A549 (cell line): ENCODE data around the gene ACR. TPM values are rescaled to one million over a fixed set of nuclear protein-coding genes. Genes with fewer than 3 reads are reported as not detected.

Experiments
- ATAC-seq, 2 experiments: fragments of 200-7000 bp in 1 of 2; fragments of >200 bp in 1 of 2; cut with Nextera tagmentation in 1 of 2; cut with Tn5 transposase in 1 of 2; 3 replicates each; pipeline versions ENCODE4 v1.8.0 to v1.9.1; 2018 to 2020; ENCODE audit warnings: mild to moderate bottlenecking in 1 of 2, moderate library complexity in 1 of 2
- CTCF ChIA-PET: fragments of 300-600 bp; sonication (Branson Sonifier 250); formaldehyde crosslinking; extraction: SDS; loops from one replicate; lab custom pipeline; 2021; ENCODE audit warnings: antibody characterized with exemption, inconsistent platforms; lab: Yijun Ruan, JAX
- POLR2A ChIA-PET: fragments of 350-600 bp; formaldehyde crosslinking; extraction: SDS; loops from one replicate; lab custom pipeline; 2021; ENCODE audit warnings: antibody characterized with exemption, inconsistent platforms; lab: Yijun Ruan, JAX
- DNase-seq, 2 experiments: peaks; one replicate each; pipeline versions ENCODE4 v3.0.0 to v3.0.0-alpha.2; 2011 to 2016; ENCODE audit warnings: low read depth in 1 of 2, low spot score in 1 of 2
- FAIRE-seq: peaks from 2 replicates; lab custom pipeline; 2011; peaks lifted over from hg19 to GRCh38; lab: Jason Lieb, UNC
- H3K27ac ChIP-seq, 2 experiments: fragments of >200 bp; sonication (Bioruptor Twin); formaldehyde crosslinking; 3 replicates each; pipeline ENCODE4 v1.5.1; 2016 to 2017
- H3K4me1 ChIP-seq: fragments of >200 bp; sonication (Bioruptor Twin); formaldehyde crosslinking; 3 replicates; pipeline ENCODE4 v1.6.1; 2016
- H3K4me2 ChIP-seq: fragments of >200 bp; sonication (Bioruptor Twin); formaldehyde crosslinking; 3 replicates; pipeline ENCODE4 v1.6.1; 2016
- H3K4me3 ChIP-seq: fragments of >200 bp; sonication (Bioruptor Twin); formaldehyde crosslinking; 3 replicates; pipeline ENCODE4 v1.5.1; 2016
- H3K9me3 ChIP-seq: fragments of >200 bp; sonication (Bioruptor Twin); formaldehyde crosslinking; 3 replicates; pipeline ENCODE4 v1.6.1; 2016
- CHD4 ChIP-seq: fragments of 200-600 bp; sonication (generic); IDR thresholded peaks from 2 replicates; pipeline ENCODE4 v1.6.1; 2016; ENCODE audit warnings: antibody characterized with exemption, mild to moderate bottlenecking, borderline replicate concordance
- GATA3 ChIP-seq: IDR thresholded peaks from 2 replicates; pipeline ENCODE4 v1.6.1; 2012; ENCODE audit warnings: borderline replicate concordance
- HOXA7 ChIP-seq: fragments of 250-450 bp; sonication (Bioruptor Pico); IDR thresholded peaks from 2 replicates; pipeline ENCODE4 v1.5.0; 2020; ENCODE audit warnings: mild to moderate bottlenecking, moderate library complexity
- KDM1A ChIP-seq: fragments of 200-600 bp; sonication (generic); IDR thresholded peaks from 2 replicates; pipeline ENCODE4 v1.6.1; 2016; ENCODE audit warnings: low read depth, mild to moderate bottlenecking
- MAFK ChIP-seq: fragments of 450-650 bp; IDR thresholded peaks from 2 replicates; pipeline ENCODE4 v1.6.1; 2014; ENCODE audit not compliant: partially characterized antibody
- NPAS2 ChIP-seq: fragments of 250-450 bp; sonication (Bioruptor Pico); IDR thresholded peaks from 2 replicates; pipeline ENCODE4 v1.8.0; 2022; ENCODE audit warnings: mild to moderate bottlenecking, moderate library complexity, borderline replicate concordance
- NR3C1 ChIP-seq: fragments of >200 bp; sonication (Bioruptor Twin); formaldehyde crosslinking; IDR thresholded peaks from 3 replicates; pipeline ENCODE4 v1.6.1; 2017
- PHF8 ChIP-seq: fragments of 200-600 bp; sonication (generic); IDR thresholded peaks from 2 replicates; pipeline ENCODE4 v1.6.1; 2016; ENCODE audit warnings: low read depth, mild to moderate bottlenecking, antibody characterized with exemption, moderate library complexity, borderline replicate concordance
- POLR2A ChIP-seq: IDR thresholded peaks from 2 replicates; pipeline ENCODE4 v1.6.1; 2012; ENCODE audit warnings: mild to moderate bottlenecking, low read length
- RNF2 ChIP-seq: fragments of 200-600 bp; sonication (generic); IDR thresholded peaks from 2 replicates; pipeline ENCODE4 v1.6.1; 2016; ENCODE audit warnings: low read depth, mild to moderate bottlenecking, antibody characterized with exemption, moderate library complexity, borderline replicate concordance
- SMC3 ChIP-seq: fragments of >200 bp; sonication (Bioruptor Twin); formaldehyde crosslinking; IDR thresholded peaks from 3 replicates; pipeline ENCODE4 v1.6.1; 2018; ENCODE audit warnings: inconsistent platforms
- TFCP2L1 ChIP-seq: fragments of 250-450 bp; sonication (Bioruptor Pico); IDR thresholded peaks from 2 replicates; pipeline ENCODE4 v1.5.0; 2021; ENCODE audit warnings: mild to moderate bottlenecking
- ZSCAN20 ChIP-seq: fragments of 250-450 bp; sonication (Bioruptor Pico); IDR thresholded peaks from 2 replicates; pipeline ENCODE4 v1.8.0; 2022; ENCODE audit warnings: mild to moderate bottlenecking, moderate library complexity
- WGBS: methylation state at CpG from one replicate; pipeline ENCODE4 v1.1.6; 2017; ENCODE audit errors: missing lambda C conversion rate; 5-methylcytosine and 5-hydroxymethylcytosine counted together
- polyA plus RNA-seq, 4 experiments: library from polyadenylated mRNA; depleted of rRNA in 3 of 4; stranded (reverse); fragments of >200 nt; fragmentation: RNase III in 1 of 4; extraction: RNeasy Plus Mini Kit Qiagen cat#74134 plus additional on column Dnase treatment in 1 of 4; gene quantifications; 2 replicates in 3 of 4; 3 replicates in 1 of 4; pipeline ENCODE4 v1.2.3, GENCODE V29; 2011 to 2017
- TF ChIP-seq, protein P1 (sequence below): fragments of >200 bp; sonication (Bioruptor Twin); formaldehyde crosslinking; IDR thresholded peaks from 2 replicates; pipeline ENCODE4 v1.6.1; 2016
- TF ChIP-seq, protein P2 (sequence below): fragments of >200 bp; sonication (Bioruptor Twin); formaldehyde crosslinking; IDR thresholded peaks from 3 replicates; pipeline ENCODE4 v1.5.1; 2016
- TF ChIP-seq, protein P3 (sequence below): fragments of 250-450 bp; sonication (Bioruptor Pico); IDR thresholded peaks from 2 replicates; pipeline ENCODE4 v1.5.0; 2020; ENCODE audit warnings: low read depth, mild to moderate bottlenecking, moderate library complexity
- TF ChIP-seq, protein P4 (sequence below): fragments of 150-350 bp; IDR thresholded peaks from 2 replicates; pipeline ENCODE4 v1.6.1; 2014; ENCODE audit warnings: low read depth, mild to moderate bottlenecking, low read length
- TF ChIP-seq, protein P5 (sequence below): fragments of 250-450 bp; sonication (Bioruptor Pico); IDR thresholded peaks from 2 replicates; pipeline ENCODE4 v1.5.0; 2021; ENCODE audit warnings: mild to moderate bottlenecking, moderate library complexity, borderline replicate concordance
- TF ChIP-seq, protein P6 (sequence below): fragments of >200 bp; sonication (Bioruptor Twin); formaldehyde crosslinking; IDR thresholded peaks from 3 replicates; pipeline ENCODE4 v1.6.1; 2016
- TF ChIP-seq, protein P7 (sequence below): IDR thresholded peaks from 2 replicates; pipeline ENCODE4 v1.6.1; 2012; ENCODE audit warnings: low read depth, borderline replicate concordance
- TF ChIP-seq, protein P8 (sequence below): fragments of 450-650 bp; IDR thresholded peaks from 2 replicates; pipeline ENCODE4 v1.6.1; 2014; ENCODE audit warnings: antibody characterized with exemption

The ACR gene
- polyA plus RNA-seq, 2 of the 4 experiments (the other 2 are of a cell fraction): not detected

DNA sequence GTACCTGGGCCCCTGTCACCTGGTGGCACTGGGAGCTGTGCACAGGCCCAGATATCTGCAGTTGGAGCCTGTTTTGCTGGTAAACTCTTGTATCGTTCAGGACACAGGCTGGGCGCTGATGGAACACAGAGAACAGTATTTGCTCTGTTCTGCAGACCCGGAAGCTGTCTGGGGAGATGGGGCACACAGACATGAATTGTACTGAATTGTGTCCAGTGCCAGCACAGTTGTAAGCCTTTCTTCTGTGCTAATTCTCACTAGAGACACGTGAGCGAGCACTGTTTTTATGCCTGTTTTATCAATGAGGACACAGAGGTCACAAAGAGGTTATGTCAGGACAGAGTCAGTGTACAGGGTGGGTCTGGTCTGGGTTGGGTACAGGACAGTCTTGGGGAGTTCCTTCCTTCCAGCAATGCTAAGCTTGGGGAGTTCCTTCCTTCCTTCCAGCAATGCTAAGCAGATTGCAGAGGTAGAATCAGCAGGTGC, 24.4 kb upstream of the ACR start:
- FAIRE-seq: no peak
- TF ChIP-seq RNF2: no peak
- TF ChIP-seq, all 56 proteins: peak for 0
- ATAC-seq (no peak), DNase-seq (no peak)
- Histone ChIP-seq H3K27ac (no peak overlapping the region), H3K4me1 (no peaks in the 10 kb centered on the region), H3K4me2 (no peak overlapping the region), H3K9me3 (no peaks in the 10 kb centered on the region), H3K4me3 (no peak overlapping the region)
- ChIA-PET POLR2A (no interaction called here), CTCF (no interaction called here)
- 76% methylated on average over 5 of the region's 5 CpGs for WGBS

DNA sequence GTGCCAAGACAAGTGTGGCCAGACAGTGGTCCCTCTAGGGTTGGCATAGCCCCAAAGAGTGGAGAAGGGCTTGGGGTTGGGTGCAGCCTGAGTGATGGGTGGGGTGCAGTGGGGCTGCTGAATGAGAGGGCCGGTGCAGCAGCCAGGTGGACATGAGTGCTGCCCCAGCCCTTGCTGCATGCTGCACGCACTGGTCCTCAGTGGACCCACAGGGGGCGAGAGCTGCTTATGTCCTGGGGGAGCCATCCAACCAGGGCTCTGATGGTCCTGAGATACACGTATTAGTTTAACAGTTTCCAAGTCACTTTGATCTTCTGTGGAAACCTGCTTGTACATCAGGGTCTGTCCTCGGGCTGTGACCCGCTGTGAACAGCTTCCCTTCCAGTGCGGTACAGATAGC, 23.9 kb upstream of the ACR start:
- no peak overlapping the region for H3K27ac ChIP-seq
- TF ChIP-seq MAFK: no peak
- TF ChIP-seq TFCP2L1: no peak
- TF ChIP-seq, protein P1, sequence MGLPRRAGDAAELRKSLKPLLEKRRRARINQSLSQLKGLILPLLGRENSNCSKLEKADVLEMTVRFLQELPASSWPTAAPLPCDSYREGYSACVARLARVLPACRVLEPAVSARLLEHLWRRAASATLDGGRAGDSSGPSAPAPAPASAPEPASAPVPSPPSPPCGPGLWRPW: no peak
- TF ChIP-seq, protein P2, sequence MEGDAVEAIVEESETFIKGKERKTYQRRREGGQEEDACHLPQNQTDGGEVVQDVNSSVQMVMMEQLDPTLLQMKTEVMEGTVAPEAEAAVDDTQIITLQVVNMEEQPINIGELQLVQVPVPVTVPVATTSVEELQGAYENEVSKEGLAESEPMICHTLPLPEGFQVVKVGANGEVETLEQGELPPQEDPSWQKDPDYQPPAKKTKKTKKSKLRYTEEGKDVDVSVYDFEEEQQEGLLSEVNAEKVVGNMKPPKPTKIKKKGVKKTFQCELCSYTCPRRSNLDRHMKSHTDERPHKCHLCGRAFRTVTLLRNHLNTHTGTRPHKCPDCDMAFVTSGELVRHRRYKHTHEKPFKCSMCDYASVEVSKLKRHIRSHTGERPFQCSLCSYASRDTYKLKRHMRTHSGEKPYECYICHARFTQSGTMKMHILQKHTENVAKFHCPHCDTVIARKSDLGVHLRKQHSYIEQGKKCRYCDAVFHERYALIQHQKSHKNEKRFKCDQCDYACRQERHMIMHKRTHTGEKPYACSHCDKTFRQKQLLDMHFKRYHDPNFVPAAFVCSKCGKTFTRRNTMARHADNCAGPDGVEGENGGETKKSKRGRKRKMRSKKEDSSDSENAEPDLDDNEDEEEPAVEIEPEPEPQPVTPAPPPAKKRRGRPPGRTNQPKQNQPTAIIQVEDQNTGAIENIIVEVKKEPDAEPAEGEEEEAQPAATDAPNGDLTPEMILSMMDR: no peak
- TF ChIP-seq HOXA7 (CRISPR knock-in tag): no peak
- TF ChIP-seq NR3C1: no peak
- TF ChIP-seq POLR2A: no peak
- TF ChIP-seq, protein P3, sequence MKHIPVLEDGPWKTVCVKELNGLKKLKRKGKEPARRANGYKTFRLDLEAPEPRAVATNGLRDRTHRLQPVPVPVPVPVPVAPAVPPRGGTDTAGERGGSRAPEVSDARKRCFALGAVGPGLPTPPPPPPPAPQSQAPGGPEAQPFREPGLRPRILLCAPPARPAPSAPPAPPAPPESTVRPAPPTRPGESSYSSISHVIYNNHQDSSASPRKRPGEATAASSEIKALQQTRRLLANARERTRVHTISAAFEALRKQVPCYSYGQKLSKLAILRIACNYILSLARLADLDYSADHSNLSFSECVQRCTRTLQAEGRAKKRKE (CRISPR knock-in tag): no peak
- TF ChIP-seq, protein P4, sequence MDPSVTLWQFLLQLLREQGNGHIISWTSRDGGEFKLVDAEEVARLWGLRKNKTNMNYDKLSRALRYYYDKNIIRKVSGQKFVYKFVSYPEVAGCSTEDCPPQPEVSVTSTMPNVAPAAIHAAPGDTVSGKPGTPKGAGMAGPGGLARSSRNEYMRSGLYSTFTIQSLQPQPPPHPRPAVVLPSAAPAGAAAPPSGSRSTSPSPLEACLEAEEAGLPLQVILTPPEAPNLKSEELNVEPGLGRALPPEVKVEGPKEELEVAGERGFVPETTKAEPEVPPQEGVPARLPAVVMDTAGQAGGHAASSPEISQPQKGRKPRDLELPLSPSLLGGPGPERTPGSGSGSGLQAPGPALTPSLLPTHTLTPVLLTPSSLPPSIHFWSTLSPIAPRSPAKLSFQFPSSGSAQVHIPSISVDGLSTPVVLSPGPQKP: no peak
- no peak for TF ChIP-seq SMC3
- TF ChIP-seq, protein P5, sequence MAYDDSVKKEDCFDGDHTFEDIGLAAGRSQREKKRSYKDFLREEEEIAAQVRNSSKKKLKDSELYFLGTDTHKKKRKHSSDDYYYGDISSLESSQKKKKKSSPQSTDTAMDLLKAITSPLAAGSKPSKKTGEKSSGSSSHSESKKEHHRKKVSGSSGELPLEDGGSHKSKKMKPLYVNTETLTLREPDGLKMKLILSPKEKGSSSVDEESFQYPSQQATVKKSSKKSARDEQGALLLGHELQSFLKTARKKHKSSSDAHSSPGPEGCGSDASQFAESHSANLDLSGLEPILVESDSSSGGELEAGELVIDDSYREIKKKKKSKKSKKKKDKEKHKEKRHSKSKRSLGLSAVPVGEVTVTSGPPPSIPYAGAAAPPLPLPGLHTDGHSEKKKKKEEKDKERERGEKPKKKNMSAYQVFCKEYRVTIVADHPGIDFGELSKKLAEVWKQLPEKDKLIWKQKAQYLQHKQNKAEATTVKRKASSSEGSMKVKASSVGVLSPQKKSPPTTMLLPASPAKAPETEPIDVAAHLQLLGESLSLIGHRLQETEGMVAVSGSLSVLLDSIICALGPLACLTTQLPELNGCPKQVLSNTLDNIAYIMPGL (CRISPR knock-in tag): no peak
- TF ChIP-seq NPAS2 (CRISPR knock-in tag): no peak
- no peak for TF ChIP-seq PHF8
- TF ChIP-seq CHD4: no peak
- TF ChIP-seq, protein P6, sequence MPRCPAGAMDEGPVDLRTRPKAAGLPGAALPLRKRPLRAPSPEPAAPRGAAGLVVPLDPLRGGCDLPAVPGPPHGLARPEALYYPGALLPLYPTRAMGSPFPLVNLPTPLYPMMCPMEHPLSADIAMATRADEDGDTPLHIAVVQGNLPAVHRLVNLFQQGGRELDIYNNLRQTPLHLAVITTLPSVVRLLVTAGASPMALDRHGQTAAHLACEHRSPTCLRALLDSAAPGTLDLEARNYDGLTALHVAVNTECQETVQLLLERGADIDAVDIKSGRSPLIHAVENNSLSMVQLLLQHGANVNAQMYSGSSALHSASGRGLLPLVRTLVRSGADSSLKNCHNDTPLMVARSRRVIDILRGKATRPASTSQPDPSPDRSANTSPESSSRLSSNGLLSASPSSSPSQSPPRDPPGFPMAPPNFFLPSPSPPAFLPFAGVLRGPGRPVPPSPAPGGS: no peak
- TF ChIP-seq KDM1A: no peak
- no peak for TF ChIP-seq ZSCAN20 (CRISPR knock-in tag)
- TF ChIP-seq, protein P7, sequence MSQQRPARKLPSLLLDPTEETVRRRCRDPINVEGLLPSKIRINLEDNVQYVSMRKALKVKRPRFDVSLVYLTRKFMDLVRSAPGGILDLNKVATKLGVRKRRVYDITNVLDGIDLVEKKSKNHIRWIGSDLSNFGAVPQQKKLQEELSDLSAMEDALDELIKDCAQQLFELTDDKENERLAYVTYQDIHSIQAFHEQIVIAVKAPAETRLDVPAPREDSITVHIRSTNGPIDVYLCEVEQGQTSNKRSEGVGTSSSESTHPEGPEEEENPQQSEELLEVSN: no peak
- TF ChIP-seq, protein P8, sequence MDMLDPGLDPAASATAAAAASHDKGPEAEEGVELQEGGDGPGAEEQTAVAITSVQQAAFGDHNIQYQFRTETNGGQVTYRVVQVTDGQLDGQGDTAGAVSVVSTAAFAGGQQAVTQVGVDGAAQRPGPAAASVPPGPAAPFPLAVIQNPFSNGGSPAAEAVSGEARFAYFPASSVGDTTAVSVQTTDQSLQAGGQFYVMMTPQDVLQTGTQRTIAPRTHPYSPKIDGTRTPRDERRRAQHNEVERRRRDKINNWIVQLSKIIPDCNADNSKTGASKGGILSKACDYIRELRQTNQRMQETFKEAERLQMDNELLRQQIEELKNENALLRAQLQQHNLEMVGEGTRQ: no peak
- no peak for TF ChIP-seq GATA3
- ChIA-PET CTCF (interaction anchor here (1.8 kb wide), 1 partner anchor 18 kb away, joined by 5 read pairs; no protein-coding TSS in a partner anchor), POLR2A (no interaction called here)
- no peak overlapping the region for H3K4me3 ChIP-seq
- DNase-seq (no peak), FAIRE-seq (no peak), ATAC-seq (no peak)
- no peaks in the 10 kb centered on the region for H3K9me3 ChIP-seq
- H3K4me1 ChIP-seq: no peaks in the 10 kb centered on the region
- WGBS: 90% methylated on average over 7 of the region's 7 CpGs
- no peak overlapping the region for H3K4me2 ChIP-seq
